HCT116 (cell line): ENCODE measurements around the gene KCTD1. TPM values are rescaled to one million over a fixed set of nuclear protein-coding genes. Genes with fewer than 3 reads are reported as not detected.

Experiments used
- ATAC-seq: fragments of 200-7000 bp; cut with Tn5 transposase; 2 replicates; pipeline ENCODE4 v1.9.1; 2020; ENCODE audit warnings: mild to moderate bottlenecking, moderate library complexity
- BruUV-seq: library from RNA; stranded (reverse); fragments of 400-500 nt; replicated peaks from 2 replicates; lab custom pipeline; 2021; lab: Mats Ljungman, UMichigan
- CTCF ChIA-PET: fragments of 300-600 bp; sonication (Branson Sonifier 250); formaldehyde crosslinking; loops from one replicate; lab custom pipeline; 2021; ENCODE audit warnings: antibody characterized with exemption; lab: Charles Lee
- POLR2A ChIA-PET: fragments of 300-600, 350-600 bp; sonication (Branson Sonifier 250); formaldehyde crosslinking; loops from one replicate; lab custom pipeline; 2021; ENCODE audit warnings: antibody characterized with exemption; lab: Charles Lee
- RAD21 ChIA-PET, 2 experiments: fragments of 300-600 bp; sonication (Branson Sonifier 250); formaldehyde crosslinking; loops; one replicate each; lab custom pipeline; 2023; ENCODE audit warnings: low total read pairs in 2 of 2; ENCODE audit not compliant: uncharacterized antibody in 2 of 2, unreplicated experiment in 2 of 2, low non-redundant PET in 1 of 2; lab: Charles Lee
- DNase-seq: peaks from one replicate; pipeline ENCODE4 v3.0.0-alpha.2; 2010; ENCODE audit warnings: low read depth, low spot score
- H2AFZ ChIP-seq: fragments of 200-600 bp; shearing (Covaris generic), sonication (generic); 2 replicates; pipeline ENCODE4 v1.6.1; 2017; ENCODE audit warnings: low read depth, mixed run types, mixed read lengths, antibody characterized with exemption, low read length; ENCODE audit not compliant: poor library complexity, severe bottlenecking
- H3K27ac ChIP-seq: 2 replicates; pipeline ENCODE4 v1.5.1; 2012; ENCODE audit warnings: low read depth, low read length
- H3K27me3 ChIP-seq: fragments of 200-600 bp; sonication (generic); 2 replicates; pipeline ENCODE4 v1.6.1; 2016; ENCODE audit warnings: mixed run types, low read length, mixed read lengths; ENCODE audit not compliant: insufficient read depth
- H3K36me3 ChIP-seq, 2 experiments: fragments of 200-500 bp in 1 of 2; fragments of 200-600 bp in 1 of 2; sonication (Bioruptor generic) in 1 of 2; sonication (generic) in 1 of 2; 2 replicates each; pipeline versions ENCODE4 v1.5.1 to v1.6.1; 2014 to 2016; ENCODE audit warnings: low read length in 2 of 2, inconsistent platforms in 1 of 2, mixed read lengths in 1 of 2, mixed run types in 1 of 2; ENCODE audit not compliant: insufficient read depth in 2 of 2, control insufficient read depth in 1 of 2
- H3K4me1 ChIP-seq, 2 experiments: fragments of 200-600 bp in 1 of 2; sonication (generic) in 1 of 2; 2 replicates each; pipeline versions ENCODE4 v1.5.1 to v1.6.1; 2012 to 2017; ENCODE audit warnings: low read length in 2 of 2, inconsistent platforms in 1 of 2, mild to moderate bottlenecking in 1 of 2, mixed read lengths in 1 of 2, mixed run types in 1 of 2, moderate library complexity in 1 of 2; ENCODE audit not compliant: insufficient read depth in 2 of 2, control insufficient read depth in 1 of 2
- H3K4me2 ChIP-seq: fragments of 200-600 bp; sonication (generic); 2 replicates; pipeline ENCODE4 v1.6.1; 2017; ENCODE audit warnings: mixed run types, low read length, mixed read lengths
- H3K4me3 ChIP-seq, 2 experiments: fragments of 200-600 bp in 1 of 2; sonication (generic) in 1 of 2; replicated peaks in 1 of 2; 2 replicates each; pipeline ENCODE4 v1.5.1; 2011 to 2016; ENCODE audit warnings: low read length in 2 of 2, control low read depth in 1 of 2, low read depth in 1 of 2, mild to moderate bottlenecking in 1 of 2, mixed read lengths in 1 of 2, mixed run types in 1 of 2
- H3K79me2 ChIP-seq: fragments of 200-600 bp; sonication (generic); 2 replicates; pipeline ENCODE4 v1.6.1; 2017; ENCODE audit warnings: mild to moderate bottlenecking, mixed run types, low read length, moderate library complexity, mixed read lengths; ENCODE audit not compliant: insufficient read depth
- H3K9ac ChIP-seq: fragments of 200-600 bp; sonication (generic); 2 replicates; pipeline ENCODE4 v1.6.1; 2016; ENCODE audit warnings: low read length, mixed read lengths
- H3K9me2 ChIP-seq: fragments of 200-600 bp; sonication (generic), shearing (Covaris generic); 2 replicates; pipeline ENCODE4 v1.6.1; 2017; ENCODE audit warnings: mixed run types, mild to moderate bottlenecking, moderate library complexity; ENCODE audit not compliant: insufficient read depth
- H3K9me3 ChIP-seq, 2 experiments: fragments of 200-500 bp in 1 of 2; fragments of 200-600 bp in 1 of 2; sonication (Bioruptor generic) in 1 of 2; sonication (generic) in 1 of 2; 2 replicates each; pipeline ENCODE4 v1.6.1; 2014 to 2017; ENCODE audit warnings: low read length in 2 of 2, mixed read lengths in 2 of 2, inconsistent platforms in 1 of 2, low read depth in 1 of 2, mild to moderate bottlenecking in 1 of 2, mixed run types in 1 of 2, moderate library complexity in 1 of 2; ENCODE audit not compliant: control insufficient read depth in 1 of 2, insufficient read depth in 1 of 2
- H4K20me1 ChIP-seq: fragments of 200-600 bp; sonication (generic), shearing (Covaris generic); 2 replicates; pipeline ENCODE4 v1.6.1; 2017; ENCODE audit warnings: mixed run types, mild to moderate bottlenecking, moderate library complexity; ENCODE audit not compliant: insufficient read depth
- CBX3 ChIP-seq: IDR thresholded peaks from 2 replicates; pipeline ENCODE4 v1.6.1; 2012; ENCODE audit warnings: low read depth
- EGR1 ChIP-seq: IDR thresholded peaks from 2 replicates; pipeline ENCODE4 v1.6.1; 2012; ENCODE audit warnings: low read depth
- ELF1 ChIP-seq: IDR thresholded peaks from 2 replicates; pipeline ENCODE4 v1.6.1; 2012; ENCODE audit warnings: low read depth, borderline replicate concordance
- EZH2 ChIP-seq: fragments of 200-600 bp; sonication (generic); IDR thresholded peaks from 2 replicates; pipeline ENCODE4 v1.6.1; 2017; ENCODE audit warnings: antibody characterized with exemption, mixed run types
- EZH2phosphoT487 ChIP-seq: fragments of 200-600 bp; IDR thresholded peaks from 2 replicates; pipeline ENCODE4 v1.6.1; 2018; ENCODE audit warnings: antibody characterized with exemption, borderline replicate concordance
- FOSL1 ChIP-seq: IDR thresholded peaks from 2 replicates; pipeline ENCODE4 v1.6.1; 2012; ENCODE audit warnings: low read depth
- JUND ChIP-seq: IDR thresholded peaks from 2 replicates; pipeline ENCODE4 v1.6.1; 2012
- POLR2A ChIP-seq: IDR thresholded peaks from 2 replicates; pipeline ENCODE4 v1.7.0; 2011; ENCODE audit warnings: borderline replicate concordance; ENCODE audit not compliant: insufficient read depth, insufficient read length; ENCODE audit errors: extremely low read depth
- POLR2AphosphoS5 ChIP-seq: IDR thresholded peaks from 2 replicates; pipeline ENCODE4 v1.6.1; 2011; ENCODE audit warnings: mild to moderate bottlenecking, low read depth, low read length, moderate library complexity
- SIN3A ChIP-seq: IDR thresholded peaks from 2 replicates; pipeline ENCODE4 v1.6.1; 2012; ENCODE audit warnings: low read depth
- SP1 ChIP-seq: IDR thresholded peaks from 2 replicates; pipeline ENCODE4 v1.6.1; 2012; ENCODE audit warnings: low read depth
- YY1 ChIP-seq: IDR thresholded peaks from 2 replicates; pipeline ENCODE4 v1.6.1; 2011; ENCODE audit warnings: low read length, low read depth, moderate library complexity, mild to moderate bottlenecking; ENCODE audit not compliant: insufficient replicate concordance; ENCODE audit errors: extremely low read depth
- ZNF274 ChIP-seq: fragments of 200-500 bp; sonication (Bioruptor generic); IDR thresholded peaks from 2 replicates; pipeline ENCODE4 v1.6.1; 2014; ENCODE audit warnings: mild to moderate bottlenecking, low read depth, low read length, inconsistent platforms
- intact Hi-C: fragments of 100-400 bp; cut with micrococcal nuclease; formaldehyde crosslinking; loops from 2 replicates; pipeline ENCODE4 v1.10.0; 2022
- total RNA-seq: library from RNA; stranded (reverse); gene quantifications from one replicate; pipeline ENCODE4 v1.2.1, GENCODE V29; 2021; ENCODE audit not compliant: unreplicated experiment
- TF ChIP-seq, protein P1 (sequence below): IDR thresholded peaks from 2 replicates; pipeline ENCODE4 v1.6.1; 2012
- TF ChIP-seq, protein P2 (sequence below): IDR thresholded peaks from 2 replicates; pipeline ENCODE4 v1.6.1; 2012
- TF ChIP-seq, protein P3 (sequence below): IDR thresholded peaks from 2 replicates; pipeline ENCODE4 v1.6.1; 2011; ENCODE audit warnings: mild to moderate bottlenecking, low read length, moderate library complexity; ENCODE audit not compliant: insufficient replicate concordance; ENCODE audit errors: extremely low read depth

The KCTD1 gene
- total RNA-seq, 1 experiment from 2014 or later = 16.8 TPM

DNA sequence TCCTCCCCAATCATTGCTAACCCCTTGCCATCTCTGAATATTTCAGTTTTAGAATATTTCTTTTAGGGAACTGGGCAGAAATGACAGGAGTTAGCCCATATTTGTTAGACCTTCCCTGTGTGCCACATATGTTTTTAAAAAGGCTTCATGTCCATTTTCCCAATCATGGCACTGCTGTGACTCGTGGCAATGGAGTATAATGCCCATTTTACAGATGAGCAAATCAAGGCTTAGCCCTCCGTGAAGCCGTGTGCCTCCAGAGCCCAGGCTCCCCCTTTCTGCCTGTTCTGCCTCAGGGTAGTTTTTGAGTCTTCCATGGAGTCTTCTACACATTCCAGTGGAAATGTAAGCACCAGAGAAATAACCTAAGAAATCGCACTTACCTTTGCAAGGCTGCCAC lies 130.1 kb downstream of the KCTD1 start:
- DNase-seq = no peak
- H2AFZ ChIP-seq = no peak overlapping the region
- ATAC-seq = no peak
- no TSS peak for BruUV-seq
- ChIA-PET RAD21 (no interaction called here), CTCF (no interaction called here), POLR2A (no interaction called here)
- no peak for TF ChIP-seq EZH2
- TF ChIP-seq POLR2AphosphoS5 = no peak
- TF ChIP-seq POLR2A = no peak
- H3K4me2 ChIP-seq = no peak overlapping the region
- no peak overlapping the region for H3K27ac ChIP-seq
- H3K4me3 ChIP-seq = no peak overlapping the region
- intact Hi-C loops = no loop called here
- H3K36me3 ChIP-seq = no peaks in the 10 kb centered on the region
- H3K79me2 ChIP-seq = no peaks in the 10 kb centered on the region
- H3K9me3 ChIP-seq = no peaks in the 10 kb centered on the region
- H3K27me3 ChIP-seq = no peaks in the 10 kb centered on the region
- H4K20me1 ChIP-seq = no peaks in the 10 kb centered on the region
- no peaks in the 10 kb centered on the region for H3K4me1 ChIP-seq
- no peak overlapping the region for H3K9ac ChIP-seq
- no peaks in the 10 kb centered on the region; the same call in 1 of the 2 replicates for H3K9me2 ChIP-seq

DNA sequence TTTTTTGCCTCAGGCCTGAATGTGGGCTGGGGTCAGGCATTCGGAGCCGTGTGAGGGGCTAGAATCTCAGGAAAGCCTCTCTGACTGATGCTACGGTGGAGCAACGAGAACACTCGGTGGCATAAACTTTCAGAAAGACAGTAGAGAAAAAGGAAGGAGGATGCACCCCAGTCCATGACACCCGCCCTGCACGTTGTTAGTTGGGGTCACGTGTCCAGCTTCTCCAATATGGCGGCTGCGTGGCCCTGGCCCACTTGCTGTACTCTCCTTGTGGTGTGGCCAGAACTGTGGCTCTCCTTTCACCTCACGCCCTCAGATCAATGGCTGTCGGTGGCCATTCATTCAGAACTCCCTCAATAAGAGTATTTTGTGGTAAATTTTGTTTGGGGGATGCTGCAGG lies 131.2 kb downstream of the KCTD1 start:
- ChIA-PET POLR2A (no interaction called here), CTCF (no interaction called here), RAD21 (no interaction called here)
- Histone ChIP-seq H3K36me3 (no peaks in the 10 kb centered on the region), H3K4me3 (no peak overlapping the region), H3K4me1 (no peaks in the 10 kb centered on the region), H3K79me2 (no peaks in the 10 kb centered on the region), H3K9ac (no peak overlapping the region), H3K27me3 (no peaks in the 10 kb centered on the region), H3K9me2 (no peaks in the 10 kb centered on the region; the same call in 1 of the 2 replicates), H3K4me2 (no peak overlapping the region), H3K27ac (no peak overlapping the region), H4K20me1 (no peaks in the 10 kb centered on the region), H2AFZ (no peak overlapping the region), H3K9me3 (no peaks in the 10 kb centered on the region)
- no TSS peak for BruUV-seq
- DNase-seq (no peak), ATAC-seq (no peak)
- intact Hi-C loops = no loop called here
- TF ChIP-seq EZH2phosphoT487 (no peak), EZH2 (no peak), YY1 (no peak), FOSL1 (no peak), ELF1 (no peak), SIN3A (no peak), JUND (no peak), CBX3 (no peak), POLR2A (no peak), SP1 (no peak), ZNF274 (no peak), EGR1 (no peak)
- TF ChIP-seq, protein P1, sequence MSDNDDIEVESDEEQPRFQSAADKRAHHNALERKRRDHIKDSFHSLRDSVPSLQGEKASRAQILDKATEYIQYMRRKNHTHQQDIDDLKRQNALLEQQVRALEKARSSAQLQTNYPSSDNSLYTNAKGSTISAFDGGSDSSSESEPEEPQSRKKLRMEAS = no peak
- TF ChIP-seq, protein P2, sequence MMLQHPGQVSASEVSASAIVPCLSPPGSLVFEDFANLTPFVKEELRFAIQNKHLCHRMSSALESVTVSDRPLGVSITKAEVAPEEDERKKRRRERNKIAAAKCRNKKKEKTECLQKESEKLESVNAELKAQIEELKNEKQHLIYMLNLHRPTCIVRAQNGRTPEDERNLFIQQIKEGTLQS = no peak
- TF ChIP-seq, protein P3, sequence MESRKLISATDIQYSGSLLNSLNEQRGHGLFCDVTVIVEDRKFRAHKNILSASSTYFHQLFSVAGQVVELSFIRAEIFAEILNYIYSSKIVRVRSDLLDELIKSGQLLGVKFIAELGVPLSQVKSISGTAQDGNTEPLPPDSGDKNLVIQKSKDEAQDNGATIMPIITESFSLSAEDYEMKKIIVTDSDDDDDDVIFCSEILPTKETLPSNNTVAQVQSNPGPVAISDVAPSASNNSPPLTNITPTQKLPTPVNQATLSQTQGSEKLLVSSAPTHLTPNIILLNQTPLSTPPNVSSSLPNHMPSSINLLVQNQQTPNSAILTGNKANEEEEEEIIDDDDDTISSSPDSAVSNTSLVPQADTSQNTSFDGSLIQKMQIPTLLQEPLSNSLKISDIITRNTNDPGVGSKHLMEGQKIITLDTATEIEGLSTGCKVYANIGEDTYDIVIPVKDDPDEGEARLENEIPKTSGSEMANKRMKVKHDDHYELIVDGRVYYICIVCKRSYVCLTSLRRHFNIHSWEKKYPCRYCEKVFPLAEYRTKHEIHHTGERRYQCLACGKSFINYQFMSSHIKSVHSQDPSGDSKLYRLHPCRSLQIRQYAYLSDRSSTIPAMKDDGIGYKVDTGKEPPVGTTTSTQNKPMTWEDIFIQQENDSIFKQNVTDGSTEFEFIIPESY = no peak
